ENCODE data around the gene BRD3.

BRD3 gene

GRCh38 chr9:134010310-134011173 is 57.3 kb downstream of the BRD3 start:
- DNase-seq: no peak

GRCh38 chr9:134007571-134007970 is 60.3 kb downstream of the BRD3 start:
- DNase-seq: no peak

- no peak for DNase-seq
Observed at GRCh38 chr9:134007150-134007549, 60.7 kb downstream of the BRD3 start.

GRCh38 chr9:134005381-134005780 is 62.4 kb downstream of the BRD3 start:
- no peak for DNase-seq

- no peak for DNase-seq
Observed at GRCh38 chr9:134004881-134005280, 62.9 kb downstream of the BRD3 start.

- DNase-seq: peak; percentile 48
Observed at GRCh38 chr9:134004131-134004873, 63.5 kb downstream of the BRD3 start.

GRCh38 chr9:134003237-134003636 is 64.6 kb downstream of the BRD3 start:
- no peak for DNase-seq

- DNase-seq: no peak
Observed at GRCh38 chr9:134002796-134003195, 65.0 kb downstream of the BRD3 start.

GRCh38 chr9:133999851-134000265 is 68.0 kb downstream of the BRD3 start:
- no peak for DNase-seq

GRCh38 chr9:133998915-133999595 is 68.8 kb downstream of the BRD3 start:
- DNase-seq: no peak

- no peak for DNase-seq
Observed at GRCh38 chr9:133997584-133997983, 70.2 kb downstream of the BRD3 start.

GRCh38 chr9:133996531-133997520 is 71.0 kb downstream of the BRD3 start:
- no peak for DNase-seq

- DNase-seq: peak; percentile 56
Observed at GRCh38 chr9:133995012-133995896, 72.6 kb downstream of the BRD3 start.

GRCh38 chr9:133994353-133995011 is 73.3 kb downstream of the BRD3 start:
- peak; percentile 91 for DNase-seq

GRCh38 chr9:133993635-133994253 is 74.1 kb downstream of the BRD3 start:
- DNase-seq: no peak

GRCh38 chr9:133992780-133993634 is 74.8 kb downstream of the BRD3 start:
- peak; percentile 91 for DNase-seq

GRCh38 chr9:133991964-133992779 is 75.7 kb downstream of the BRD3 start, which contains the start of gene VAV2:
TSS of gene VAV2 (minus strand) at chr9:133992324. CDS start at chr9:133992278, 46 bp downstream.
- DNase-seq: peak; percentile 79

Measured in islet precursor cell (in vitro differentiated cells).